TTC549 (cell line): Measurements from ENCODE around the gene LGALS4.
A peak's percentile ranks its signal among the peaks of the same experiment; 100 is the strongest.
"Not testable (repeated sequence)": the region's sequence is repeated elsewhere in the genome, so short reads cannot be mapped to it uniquely, and the experiment has no call there.

Experiments
- FAIRE-seq: peaks from 2 replicates; lab custom pipeline; 2012; peaks lifted over from hg19 to GRCh38; lab: Jason Lieb, UNC

LGALS4 gene, protein sequence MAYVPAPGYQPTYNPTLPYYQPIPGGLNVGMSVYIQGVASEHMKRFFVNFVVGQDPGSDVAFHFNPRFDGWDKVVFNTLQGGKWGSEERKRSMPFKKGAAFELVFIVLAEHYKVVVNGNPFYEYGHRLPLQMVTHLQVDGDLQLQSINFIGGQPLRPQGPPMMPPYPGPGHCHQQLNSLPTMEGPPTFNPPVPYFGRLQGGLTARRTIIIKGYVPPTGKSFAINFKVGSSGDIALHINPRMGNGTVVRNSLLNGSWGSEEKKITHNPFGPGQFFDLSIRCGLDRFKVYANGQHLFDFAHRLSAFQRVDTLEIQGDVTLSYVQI

DNA sequence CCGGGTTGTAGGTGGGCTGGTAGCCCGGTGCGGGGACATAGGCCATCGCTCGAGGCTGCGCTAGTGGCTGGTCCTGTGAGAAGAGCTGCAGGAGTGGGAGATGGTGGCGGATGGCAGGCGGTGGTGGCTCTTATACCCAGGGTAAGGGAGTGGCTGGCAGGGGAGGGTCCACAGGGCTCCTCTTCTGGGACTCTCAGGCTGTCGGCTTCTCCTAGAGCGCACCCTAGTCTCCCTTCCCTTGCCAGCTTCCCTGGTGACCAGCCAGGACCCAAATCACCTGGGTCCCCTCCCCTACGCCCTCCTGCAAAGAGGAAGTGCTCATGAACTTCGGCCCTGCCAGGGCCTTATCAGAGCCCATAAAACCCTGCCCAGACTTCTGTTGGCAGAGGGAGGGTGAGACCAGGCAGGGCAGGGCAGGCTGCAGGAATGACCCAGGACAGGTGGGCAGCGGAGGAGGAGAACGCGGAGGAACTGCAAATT, at the start of gene LGALS4:
Gene LGALS4, minus strand, starts transcription at position 105 of the 480 bp plus-strand sequence. Its CDS starts 59 bp downstream, at position 46.
- FAIRE-seq = no peak

DNA sequence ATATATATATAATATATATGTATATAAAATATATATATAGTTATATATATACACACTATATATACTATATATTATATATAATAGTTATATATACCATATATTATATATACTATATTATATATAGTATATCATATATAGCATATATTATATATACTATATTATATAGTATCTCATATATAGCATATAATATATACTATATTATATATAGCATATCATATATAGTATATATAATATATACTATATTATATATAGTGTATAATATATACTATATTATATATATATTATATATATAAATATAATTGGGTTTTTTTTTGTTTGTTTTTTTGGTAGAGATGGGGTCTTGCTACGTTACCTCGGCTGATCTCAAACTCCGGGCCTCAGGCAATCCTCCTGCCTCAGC, 48.6 kb upstream of the LGALS4 start:
- peak; percentile 87 for FAIRE-seq

DNA sequence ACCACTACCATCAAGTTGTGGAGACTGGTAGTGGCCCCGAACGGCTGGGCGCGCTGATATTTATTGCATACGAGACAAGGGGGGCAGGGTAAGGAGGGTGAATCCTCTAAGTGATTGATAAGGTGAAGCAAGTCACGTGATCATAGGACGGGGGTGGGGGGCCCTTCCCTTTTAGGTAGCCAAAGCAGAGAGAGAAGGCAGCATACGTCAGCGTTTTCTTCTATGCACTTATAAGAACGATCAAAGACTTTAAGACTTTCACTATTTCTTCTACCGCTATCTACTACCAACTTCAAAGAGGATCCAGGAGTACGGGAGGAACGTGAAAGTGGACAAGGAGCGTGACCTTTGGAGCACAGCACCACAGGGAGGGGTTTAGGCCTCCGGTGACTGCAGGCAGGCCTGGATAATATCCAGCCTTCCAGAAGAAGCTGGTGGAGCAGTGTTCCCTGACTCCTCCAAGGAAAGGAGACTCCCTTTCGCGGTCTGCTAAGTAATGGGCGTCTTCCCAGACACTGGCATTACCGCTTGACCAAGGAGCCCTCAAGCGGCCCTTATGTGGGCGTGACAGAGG, 47.0 kb upstream of the LGALS4 start:
- not testable (repeated sequence) for FAIRE-seq

DNA sequence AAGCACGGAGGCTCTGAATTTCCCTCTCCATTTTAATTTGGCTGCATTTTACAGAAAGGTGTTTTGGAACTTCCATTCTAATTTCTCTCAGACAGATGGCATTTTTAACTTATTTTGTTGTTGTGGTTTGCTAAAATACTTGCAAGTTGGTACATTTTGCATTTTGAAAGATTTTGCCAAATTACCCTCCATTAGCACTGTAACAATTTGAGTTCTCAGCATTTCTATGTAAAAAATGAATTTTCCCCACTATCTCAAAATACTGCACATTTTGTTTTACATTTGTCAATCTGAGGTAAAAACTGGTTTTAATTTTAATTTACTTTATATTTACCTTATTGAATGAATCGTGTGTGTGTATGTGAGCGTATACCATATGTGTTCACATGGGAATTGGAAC, 44.1 kb upstream of the LGALS4 start:
- FAIRE-seq = no peak

DNA sequence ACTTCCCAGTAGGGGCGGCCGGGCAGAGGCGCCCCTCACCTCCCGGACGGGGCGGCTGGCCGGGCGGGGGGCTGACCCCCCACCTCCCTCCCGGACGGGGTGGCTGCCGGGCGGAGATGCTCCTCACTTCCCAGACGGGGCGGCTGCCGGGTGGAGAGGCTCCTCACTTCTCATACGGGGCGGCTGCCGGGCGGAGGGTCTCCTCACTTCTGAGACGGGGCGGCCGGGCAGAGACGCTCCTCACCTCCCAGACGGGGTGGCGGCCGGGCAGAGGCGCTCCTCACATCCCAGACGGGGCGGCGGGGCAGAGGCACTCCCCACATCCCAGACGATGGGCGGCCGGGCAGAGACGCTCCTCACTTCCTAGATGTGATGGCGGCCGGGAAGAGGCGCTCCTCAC, 43.0 kb upstream of the LGALS4 start:
- FAIRE-seq = not testable (repeated sequence)

DNA sequence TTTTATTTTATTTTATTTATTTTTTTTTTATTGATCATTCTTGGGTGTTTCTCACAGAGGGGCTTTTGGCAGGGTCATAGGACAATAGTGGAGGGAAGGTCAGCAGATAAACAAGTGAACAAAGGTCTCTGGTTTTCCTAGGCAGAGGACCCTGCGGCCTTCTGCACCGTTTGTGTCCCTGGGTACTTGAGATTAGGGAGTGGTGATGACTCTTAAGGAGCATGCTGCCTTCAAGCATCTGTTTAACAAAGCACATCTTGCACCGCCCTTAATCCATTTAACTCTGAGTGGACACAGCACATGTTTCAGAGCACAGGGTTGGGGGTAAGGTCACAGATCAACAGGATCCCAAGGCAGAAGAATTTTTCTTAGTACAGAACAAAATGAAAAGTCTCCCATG, 42.2 kb upstream of the LGALS4 start:
- not testable (repeated sequence) for FAIRE-seq

DNA sequence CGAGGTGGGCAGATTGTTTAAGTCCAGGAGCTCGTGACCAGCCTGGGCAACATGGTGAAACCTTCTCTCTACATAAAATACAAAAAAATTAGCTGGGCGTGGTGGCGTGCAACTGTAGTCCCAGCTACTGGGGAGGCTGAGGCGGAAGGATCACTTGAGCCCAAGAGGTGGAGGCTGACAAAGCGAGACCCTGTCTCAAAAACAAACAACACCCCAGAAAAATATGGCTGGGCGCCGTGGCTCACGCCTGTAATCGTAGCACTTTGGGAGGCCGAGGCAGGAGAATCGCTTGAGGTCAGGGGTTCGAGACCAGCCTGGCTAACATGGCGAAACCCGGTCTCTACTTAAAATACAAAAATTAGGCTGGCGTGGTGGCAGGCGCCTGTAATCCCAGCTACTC, 40.5 kb upstream of the LGALS4 start:
- FAIRE-seq = no peak

DNA sequence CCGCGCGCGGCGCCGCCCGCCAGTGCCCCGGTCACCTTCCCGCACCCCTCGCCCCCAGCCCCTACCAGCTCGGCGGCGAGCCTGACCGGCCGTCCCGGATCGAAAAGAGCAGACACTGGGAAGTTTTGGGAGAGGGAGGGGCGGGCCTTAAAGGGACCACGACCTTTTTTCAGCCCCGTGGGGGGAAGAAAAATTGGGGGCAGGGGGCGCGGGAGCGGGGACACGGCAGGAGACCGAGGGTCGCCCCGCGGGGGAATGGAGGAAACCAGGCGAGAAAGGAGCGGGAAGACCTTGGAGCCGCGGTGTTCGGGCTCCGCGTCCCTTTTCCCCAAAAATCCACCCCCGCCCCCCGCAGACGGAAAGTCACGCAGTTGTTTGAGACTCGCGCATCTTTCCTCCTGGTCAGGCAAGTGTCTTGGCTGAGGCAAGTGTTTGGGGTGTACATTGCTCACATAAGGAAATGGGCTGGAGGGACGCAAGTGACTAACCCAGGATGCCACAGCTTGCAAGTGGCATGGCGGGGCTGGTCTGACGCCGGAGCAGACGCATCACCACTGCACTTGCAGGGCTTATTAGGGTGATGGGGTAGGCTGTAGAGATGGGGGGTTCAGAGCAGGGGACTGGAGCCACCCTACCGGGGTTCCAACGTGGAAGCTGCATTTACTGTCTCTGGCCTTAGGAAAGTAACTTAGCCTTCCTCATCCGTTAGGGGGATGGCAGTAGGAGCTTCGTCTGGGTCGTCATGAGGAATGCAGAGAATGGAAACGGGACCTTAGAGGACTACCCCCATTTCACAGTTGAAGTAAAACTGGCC, 39.7 kb upstream of the LGALS4 start:
- no peak for FAIRE-seq

DNA sequence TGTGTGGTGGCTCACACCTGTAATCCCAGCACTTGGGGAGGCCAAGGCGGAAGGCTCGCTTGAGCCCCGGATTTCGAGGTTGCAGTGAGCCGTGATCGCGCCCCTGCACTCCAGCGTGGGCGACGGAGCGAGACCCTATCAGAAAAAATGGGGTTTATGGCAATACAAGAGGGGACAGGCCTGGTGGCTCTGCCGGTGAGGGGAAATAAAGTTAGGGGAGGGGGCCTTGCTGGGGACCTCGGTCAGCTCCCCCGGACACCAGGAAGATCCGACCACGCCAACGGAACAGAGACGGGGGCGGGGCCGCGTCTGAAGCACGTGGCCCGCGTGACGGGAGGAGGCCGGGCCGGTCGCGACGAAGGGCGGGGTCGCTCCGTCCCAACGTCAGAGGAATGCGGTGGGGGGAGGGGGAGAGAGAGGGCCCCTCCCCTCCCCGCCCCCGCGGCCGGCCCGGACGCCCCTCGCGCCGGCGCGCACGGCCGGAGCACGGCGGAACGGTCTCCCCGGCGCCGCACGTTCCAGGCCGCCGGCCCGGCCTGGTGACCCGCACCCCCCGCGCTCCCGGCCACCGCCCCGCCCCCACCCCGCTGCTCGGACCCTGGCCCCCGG, 39.0 kb upstream of the LGALS4 start:
- no peak for FAIRE-seq

DNA sequence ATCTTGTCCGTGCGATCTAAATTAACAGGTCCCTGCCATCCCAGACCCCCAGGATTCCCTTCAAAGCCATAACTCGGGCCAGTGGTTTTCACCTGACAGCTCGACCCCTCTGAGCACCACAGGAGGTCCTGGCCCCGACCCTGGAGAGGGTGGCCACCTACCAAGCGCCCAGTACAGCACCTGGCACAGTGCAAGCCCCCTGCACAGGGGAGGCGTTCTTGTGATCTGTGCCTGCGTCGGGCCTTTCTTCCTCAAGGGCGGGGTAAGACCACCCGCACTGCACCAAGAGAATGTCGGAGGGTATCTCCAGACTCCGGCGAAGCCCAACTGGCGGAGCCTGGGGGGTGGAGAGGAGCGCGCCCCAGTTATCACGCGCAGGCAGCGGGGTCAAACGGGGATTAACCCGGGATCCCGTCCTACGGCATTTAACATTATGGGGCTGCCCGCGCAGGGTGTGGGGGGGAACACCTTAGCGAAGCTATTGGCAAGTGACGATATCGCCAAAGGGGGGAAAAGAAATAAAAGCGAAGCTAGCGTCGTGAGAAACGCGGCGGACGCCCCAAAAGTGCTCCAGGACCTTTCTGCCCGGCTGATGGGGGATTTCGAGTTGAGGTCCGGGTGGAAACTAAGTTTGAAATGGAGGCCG, 38.4 kb upstream of the LGALS4 start:
- FAIRE-seq = no peak

DNA sequence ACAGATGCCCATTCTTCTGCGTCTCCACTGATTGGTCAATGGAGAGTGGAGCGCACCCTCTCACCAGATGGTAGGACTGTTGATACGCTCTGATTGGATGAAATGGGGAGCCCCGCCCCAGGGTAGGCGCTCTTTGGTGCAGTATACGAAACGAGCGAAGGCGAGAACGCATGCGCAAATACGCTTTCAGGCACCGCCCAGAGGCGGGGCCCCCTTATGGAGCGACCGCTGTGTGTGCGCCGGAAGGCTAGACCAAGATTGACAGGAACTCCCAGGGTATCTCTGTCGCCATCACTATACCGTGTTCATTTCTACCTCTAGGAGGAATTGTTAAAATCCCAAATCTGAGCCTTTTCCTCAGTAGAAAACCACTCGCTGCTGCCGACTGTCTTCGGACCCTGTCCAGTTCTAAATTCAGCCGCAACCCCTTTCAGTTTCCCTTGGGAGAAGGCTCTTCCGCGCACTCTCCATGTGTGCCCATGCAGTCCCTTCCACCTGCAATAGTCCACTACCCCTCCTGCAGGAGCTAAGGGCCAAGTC, 37.8 kb upstream of the LGALS4 start:
- FAIRE-seq = peak; percentile 99

DNA sequence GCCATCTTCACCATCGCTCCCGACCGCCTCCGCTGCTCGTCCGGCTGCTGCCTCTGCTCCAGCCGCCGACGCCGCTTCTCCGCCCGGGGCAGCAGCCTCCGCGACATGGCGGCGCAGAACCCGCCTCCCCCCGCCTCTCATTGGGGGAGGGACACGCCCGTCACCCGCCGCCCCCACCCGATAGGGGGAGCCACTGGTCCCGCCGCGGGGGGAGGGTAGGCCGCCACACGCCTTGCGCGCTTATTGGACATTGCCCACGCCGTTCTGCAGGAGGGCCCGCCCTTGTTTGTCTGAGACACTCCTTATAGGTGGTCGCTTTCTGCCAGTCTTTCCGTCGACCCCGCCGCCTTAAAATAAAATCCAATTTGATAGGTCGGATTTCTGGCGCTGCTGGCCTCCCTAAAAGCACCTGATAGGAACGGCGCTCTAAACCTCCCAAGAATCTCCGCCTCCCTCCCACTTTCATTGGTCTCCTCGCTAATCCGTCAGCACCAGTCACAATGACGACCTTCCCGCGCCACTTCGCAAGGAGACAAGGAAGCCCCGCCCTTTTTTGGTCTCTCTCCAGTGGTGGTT, 37.2 kb upstream of the LGALS4 start, which contains the start of gene HNRNPL:
Gene HNRNPL, minus strand, starts transcription at position 127 of the 576 bp plus-strand sequence. Its CDS starts 20 bp downstream, at position 107.
- no peak for FAIRE-seq

DNA sequence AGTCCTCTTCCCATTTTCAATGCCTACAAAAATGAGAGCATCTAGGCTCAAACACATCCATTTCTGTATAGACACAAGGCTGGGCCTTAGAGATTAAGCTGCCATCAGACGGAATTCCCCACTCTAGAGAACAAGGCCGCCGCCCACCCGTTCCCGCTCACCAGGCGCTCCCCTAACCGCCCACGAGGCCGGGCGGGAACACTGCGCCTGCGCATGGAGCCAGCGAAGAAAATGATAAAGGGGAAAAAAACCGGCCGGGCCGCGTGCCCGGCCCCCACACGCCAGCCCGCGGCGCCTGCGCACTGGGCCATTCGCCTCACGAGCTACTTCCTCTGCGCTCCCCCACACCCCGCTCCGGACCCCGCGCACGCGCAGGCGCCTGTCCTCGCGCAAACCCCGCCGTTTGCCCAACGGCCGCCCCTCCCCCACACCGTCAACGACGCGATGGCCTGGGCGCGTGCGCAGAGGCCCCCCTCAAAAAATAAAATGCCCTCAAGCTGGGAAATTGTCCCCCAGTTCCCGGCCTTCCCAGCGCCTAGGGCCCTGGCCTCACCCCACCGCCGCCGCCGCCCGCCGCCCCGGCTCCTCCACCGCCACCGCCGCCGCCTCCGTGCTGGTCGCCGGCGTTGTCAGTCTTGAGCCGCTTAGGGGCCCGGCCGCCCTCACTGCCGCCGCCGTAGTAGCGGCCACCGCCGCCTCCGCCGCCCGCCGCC, 36.6 kb upstream of the LGALS4 start:
- no peak for FAIRE-seq

DNA sequence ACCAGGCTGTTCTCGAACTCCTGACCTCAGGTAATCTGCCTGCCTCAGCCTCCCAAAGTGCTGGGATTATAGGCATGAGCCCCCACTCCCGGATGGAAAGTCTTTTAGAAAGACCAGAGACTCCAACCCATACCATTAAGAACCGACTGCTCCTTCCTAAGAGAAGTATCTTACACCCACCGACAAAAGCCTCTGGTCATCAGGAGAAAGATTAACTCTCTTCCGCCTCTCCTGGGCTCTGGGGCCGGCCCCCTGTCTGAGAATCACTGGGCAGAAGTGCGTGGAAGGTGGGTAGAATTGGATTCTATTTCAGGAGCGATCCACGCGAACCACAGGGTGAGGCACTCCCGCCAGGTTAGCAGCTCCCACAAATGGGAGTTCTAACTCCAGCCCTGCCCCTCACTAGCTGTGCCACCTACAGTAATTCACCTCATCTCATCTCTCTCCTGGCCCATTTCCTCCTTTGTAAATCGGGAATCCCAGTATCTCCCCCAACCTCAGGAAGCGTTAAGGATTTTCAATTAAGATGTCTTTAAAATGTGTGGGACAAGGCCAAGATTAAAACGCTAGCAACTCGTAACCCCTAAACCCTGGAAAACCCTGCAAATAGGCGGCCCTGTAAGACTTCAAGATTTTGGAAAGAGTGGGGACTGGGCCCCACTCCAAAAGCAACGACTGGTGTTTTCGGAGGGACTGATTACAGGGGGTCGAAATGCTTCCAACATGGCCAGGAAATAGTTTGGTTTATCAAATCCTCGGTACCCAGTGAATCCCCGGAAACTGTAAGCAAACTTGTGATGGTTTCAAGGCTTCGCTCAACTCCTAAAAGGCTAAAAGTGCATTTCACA, 35.8 kb upstream of the LGALS4 start:
- no peak for FAIRE-seq

DNA sequence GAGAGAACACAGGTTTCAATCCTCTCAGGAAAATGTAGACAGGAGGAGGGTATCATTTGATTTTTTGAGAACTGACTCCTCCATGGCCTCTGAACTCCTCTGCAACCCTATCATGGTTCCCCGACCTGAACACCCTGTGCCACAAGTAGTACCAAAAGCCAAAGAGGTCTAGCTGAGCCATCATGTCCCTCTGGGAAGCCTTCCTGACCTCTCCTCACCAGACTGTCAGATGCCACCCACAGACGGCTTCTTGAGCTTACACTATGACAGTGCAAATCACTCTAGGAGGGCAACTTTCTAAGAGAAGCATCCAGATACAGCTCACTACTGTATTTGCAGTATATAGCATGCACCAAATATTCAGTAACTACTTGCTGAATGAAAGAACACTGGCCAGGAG, 33.4 kb upstream of the LGALS4 start:
- no peak for FAIRE-seq

DNA sequence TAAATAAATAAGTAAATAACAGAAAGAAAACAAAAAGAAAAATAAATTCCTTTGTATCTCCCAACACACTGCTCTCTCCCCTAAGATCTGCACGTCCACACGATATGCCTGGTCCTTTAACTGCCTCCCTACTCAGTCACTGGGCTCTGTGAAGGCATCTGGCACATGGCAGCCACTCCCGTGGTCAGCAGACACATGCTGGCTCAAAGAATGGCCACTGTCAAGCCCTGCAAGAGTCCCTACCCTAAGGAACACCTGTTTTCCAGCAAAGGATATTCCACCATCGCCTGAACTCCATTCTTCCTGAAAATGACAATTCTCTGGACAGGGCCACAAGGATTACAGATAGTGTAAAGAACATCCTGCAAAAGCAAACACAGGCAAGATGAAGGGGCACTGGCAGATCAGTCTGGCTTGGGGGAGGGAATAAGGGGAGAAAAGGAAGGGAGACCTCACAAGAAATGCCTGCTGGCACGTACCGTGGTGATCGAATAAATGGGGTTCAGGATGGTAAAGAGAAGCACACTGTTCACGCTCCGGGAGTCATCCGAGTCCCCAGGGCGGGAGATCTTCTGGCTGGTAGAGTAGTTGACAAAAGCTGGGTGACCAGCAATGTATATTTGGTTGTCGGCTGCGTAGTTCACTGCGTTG, 32.8 kb upstream of the LGALS4 start:
- FAIRE-seq = no peak

DNA sequence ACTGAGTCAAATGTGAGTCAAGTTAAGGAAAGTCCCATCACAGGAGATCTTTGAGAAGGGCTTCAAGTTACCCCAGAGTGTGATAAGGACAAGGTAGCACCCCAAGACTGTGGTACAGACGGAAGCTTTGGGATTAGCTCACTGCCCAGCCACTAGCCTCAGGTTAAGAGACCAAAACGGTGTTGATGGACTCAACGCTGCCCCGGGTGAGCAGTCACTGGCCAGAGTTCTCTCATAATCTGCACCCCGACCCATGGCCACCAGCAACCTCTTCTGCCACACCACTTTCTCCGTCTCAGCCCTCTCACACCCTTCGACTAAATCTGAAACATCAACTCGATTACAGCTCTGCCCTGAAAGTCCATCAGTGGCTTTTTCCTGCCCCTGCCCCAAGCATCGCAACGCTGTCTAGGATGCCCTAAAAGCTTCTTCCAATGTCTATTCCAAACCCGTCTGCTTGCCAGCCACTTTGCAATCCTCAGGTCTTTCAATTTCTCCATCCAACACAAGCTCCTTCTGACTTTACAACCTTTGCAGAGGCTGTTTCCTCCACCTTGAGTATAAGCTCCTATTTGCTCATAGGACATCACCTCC, 31.4 kb upstream of the LGALS4 start:
- no peak for FAIRE-seq

DNA sequence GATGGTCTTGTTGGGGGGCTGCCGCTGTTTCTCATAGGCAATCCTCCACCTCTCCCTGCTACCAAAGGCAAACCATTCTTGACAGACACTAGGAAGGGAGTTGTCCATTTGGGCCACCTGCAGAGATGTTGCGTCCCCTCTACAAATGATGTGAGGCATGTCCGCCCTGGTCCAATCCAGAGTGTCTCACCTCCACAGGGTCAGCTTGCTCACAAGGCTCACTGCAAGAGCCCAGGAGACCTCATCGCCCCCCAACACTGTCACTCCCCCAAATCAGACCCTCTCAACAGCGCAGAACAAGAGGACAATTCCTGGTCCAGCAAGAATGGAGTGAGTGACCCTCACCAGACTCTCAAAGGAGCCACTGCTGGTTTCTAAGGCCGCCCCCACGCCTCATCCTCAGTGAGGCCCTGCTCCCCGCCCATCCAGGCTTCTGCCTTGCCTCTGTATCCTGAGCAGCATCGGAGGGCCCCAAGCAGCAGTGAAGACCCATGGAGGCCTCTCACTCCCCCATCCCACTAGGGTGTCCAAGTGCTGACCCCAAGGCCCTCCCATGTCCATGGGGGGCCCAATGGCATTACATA, 30.5 kb upstream of the LGALS4 start:
- FAIRE-seq = no peak
